ENCODE data around the gene ZBTB7B.

Gene ZBTB7B

GRCh38 chr1:155040358-155041093 is 37.9 kb downstream of the ZBTB7B start:
- DNase-seq, result no peak

GRCh38 chr1:155042789-155043188 is 40.2 kb downstream of the ZBTB7B start:
- no peak for DNase-seq

GRCh38 chr1:155043301-155043702 is 40.7 kb downstream of the ZBTB7B start:
- DNase-seq, result no peak

- DNase-seq, result no peak
Observed at GRCh38 chr1:155043793-155044192, 41.2 kb downstream of the ZBTB7B start.

GRCh38 chr1:155044365-155044764 is 41.8 kb downstream of the ZBTB7B start:
- no peak for DNase-seq

GRCh38 chr1:155044812-155045657 is 42.4 kb downstream of the ZBTB7B start:
- DNase-seq, result peak; percentile 64

- DNase-seq, result no peak
Observed at GRCh38 chr1:155048449-155049334, 46.1 kb downstream of the ZBTB7B start.

GRCh38 chr1:155049651-155050559 is 47.3 kb downstream of the ZBTB7B start:
- no peak for DNase-seq

- DNase-seq, result peak; percentile 71
Observed at GRCh38 chr1:155050560-155051341, 48.1 kb downstream of the ZBTB7B start, which contains the start of gene ADAM15. Gene ADAM15, plus strand, starts transcription at chr1:155051316. Its CDS starts 71 bp downstream, at chr1:155051387.

- DNase-seq, result no peak
Observed at GRCh38 chr1:155051342-155051776, 48.8 kb downstream of the ZBTB7B start.

- peak; percentile 34 for DNase-seq
Observed at GRCh38 chr1:155051777-155052398, 49.3 kb downstream of the ZBTB7B start.

GRCh38 chr1:155052439-155053395 is 50.1 kb downstream of the ZBTB7B start:
- no peak for DNase-seq

GRCh38 chr1:155053531-155054105 is 51.0 kb downstream of the ZBTB7B start:
- no peak for DNase-seq

- no peak for DNase-seq
Observed at GRCh38 chr1:155057104-155057503, 54.5 kb downstream of the ZBTB7B start.

- DNase-seq, result no peak
Observed at GRCh38 chr1:155057788-155058211, 55.2 kb downstream of the ZBTB7B start.

GRCh38 chr1:155060736-155061135 is 58.1 kb downstream of the ZBTB7B start:
- no peak for DNase-seq

- peak; percentile 97 for DNase-seq
Observed at GRCh38 chr1:155061381-155062150, 59.0 kb downstream of the ZBTB7B start.

- no peak for DNase-seq
Observed at GRCh38 chr1:155062151-155062686, 59.6 kb downstream of the ZBTB7B start.
